ENCODE results near the gene RCAN3.
"Not testable (repeated sequence)": the region's sequence is repeated elsewhere in the genome, so short reads cannot be mapped to it uniquely, and the experiment has no call there.

The RCAN3 gene

DNA sequence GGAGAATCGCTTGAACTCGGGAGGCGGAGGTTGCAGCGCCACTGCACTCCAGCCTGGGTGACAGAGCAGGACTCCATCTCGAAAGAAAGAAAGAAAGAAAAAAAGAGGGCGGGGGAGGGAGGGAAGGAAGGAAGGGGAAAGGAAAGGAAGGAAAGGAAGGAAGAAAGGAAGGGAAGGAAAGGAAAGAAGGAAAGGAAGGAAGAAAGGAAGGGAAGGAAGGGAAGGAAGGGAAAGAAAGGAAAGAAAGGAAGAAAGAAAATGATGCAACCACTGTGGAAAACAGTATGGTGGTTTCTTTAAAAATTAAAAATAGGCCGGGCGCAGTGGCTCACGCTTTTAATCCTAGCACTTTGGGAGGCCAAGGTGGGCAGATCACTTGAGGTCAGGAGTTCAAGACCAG is 15.2 kb upstream of the RCAN3 start:
- H3K36me3 ChIP-seq (ENCODE audit: control insufficient read depth, insufficient read depth, low read length, severe bottlenecking): no peaks in the 10 kb centered on the region
- peaks cover 17% of the 10 kb centered on the region for H3K27me3 ChIP-seq (replicated peaks; ENCODE audit: control insufficient read depth, insufficient read depth, low read length)
- peaks cover 3% of the 10 kb centered on the region for H3K4me1 ChIP-seq (ENCODE audit: control insufficient read depth, insufficient read depth, low read length)
- no peak for DNase-seq (ENCODE audit: low read depth)
- no peak overlapping the region for H3K9ac ChIP-seq (ENCODE audit: low read length)
- peaks cover 5% of the 10 kb centered on the region for H3K9me3 ChIP-seq (ENCODE audit: control insufficient read depth, low read length)
- H3K4me3 ChIP-seq (ENCODE audit: low read length): no peak overlapping the region

DNA sequence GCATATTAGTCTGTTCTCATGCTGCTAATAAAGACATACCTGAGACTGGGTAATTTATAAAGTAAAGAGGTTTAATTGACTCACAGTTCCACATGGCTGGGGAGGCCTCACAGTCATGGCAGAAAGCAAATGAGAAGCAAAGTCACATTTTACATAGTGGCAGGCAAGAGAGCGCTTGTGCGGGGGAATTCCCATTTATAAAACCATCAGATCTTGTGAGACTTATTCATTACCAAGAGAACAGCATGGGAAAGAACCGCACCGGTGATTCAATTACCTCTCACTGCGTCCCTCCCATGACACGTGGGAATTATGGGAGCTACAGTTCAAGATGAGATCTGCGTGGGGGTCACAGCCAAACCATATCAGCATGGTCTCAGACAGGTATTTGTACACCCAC is 14.5 kb upstream of the RCAN3 start:
- not testable (repeated sequence) for H3K4me3 ChIP-seq (ENCODE audit: low read length); H3K4me1 ChIP-seq (ENCODE audit: control insufficient read depth, insufficient read depth, low read length); H3K9me3 ChIP-seq (ENCODE audit: control insufficient read depth, low read length); H3K36me3 ChIP-seq (ENCODE audit: control insufficient read depth, insufficient read depth, low read length, severe bottlenecking); DNase-seq (ENCODE audit: low read depth); H3K9ac ChIP-seq (ENCODE audit: low read length)
- peaks cover 20% of the 10 kb centered on the region for H3K27me3 ChIP-seq (replicated peaks; ENCODE audit: control insufficient read depth, insufficient read depth, low read length)

DNA sequence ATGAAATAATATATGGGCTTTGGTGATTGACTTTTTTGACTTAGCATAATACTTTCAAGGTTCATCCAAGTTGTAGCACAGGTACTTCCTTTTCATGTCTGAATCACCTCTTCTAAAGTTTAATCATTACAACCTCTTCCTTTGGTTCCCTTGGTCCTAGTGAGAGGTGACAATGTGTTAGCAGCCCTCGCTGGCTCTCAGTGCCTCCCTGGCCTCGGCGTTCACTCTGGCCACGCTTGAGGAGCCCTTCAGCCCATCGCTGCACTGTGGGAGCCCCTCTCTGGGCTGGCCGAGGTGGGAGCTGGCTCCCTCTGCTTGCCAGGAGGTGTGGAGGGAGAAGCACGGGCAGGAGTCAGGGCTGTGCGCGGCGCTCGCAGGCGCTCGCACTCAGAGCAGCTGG is 13.0 kb upstream of the RCAN3 start:
- Histone ChIP-seq H3K4me1 (ENCODE audit: control insufficient read depth, insufficient read depth, low read length) (peaks cover 3% of the 10 kb centered on the region), H3K27me3 (replicated peaks; ENCODE audit: control insufficient read depth, insufficient read depth, low read length) (peaks cover 20% of the 10 kb centered on the region), H3K4me3 (ENCODE audit: low read length) (no peak overlapping the region), H3K9me3 (ENCODE audit: control insufficient read depth, low read length) (peaks cover 5% of the 10 kb centered on the region), H3K9ac (ENCODE audit: low read length) (no peak overlapping the region), H3K36me3 (ENCODE audit: control insufficient read depth, insufficient read depth, low read length, severe bottlenecking) (no peaks in the 10 kb centered on the region)
- no peak for DNase-seq (ENCODE audit: low read depth)

DNA sequence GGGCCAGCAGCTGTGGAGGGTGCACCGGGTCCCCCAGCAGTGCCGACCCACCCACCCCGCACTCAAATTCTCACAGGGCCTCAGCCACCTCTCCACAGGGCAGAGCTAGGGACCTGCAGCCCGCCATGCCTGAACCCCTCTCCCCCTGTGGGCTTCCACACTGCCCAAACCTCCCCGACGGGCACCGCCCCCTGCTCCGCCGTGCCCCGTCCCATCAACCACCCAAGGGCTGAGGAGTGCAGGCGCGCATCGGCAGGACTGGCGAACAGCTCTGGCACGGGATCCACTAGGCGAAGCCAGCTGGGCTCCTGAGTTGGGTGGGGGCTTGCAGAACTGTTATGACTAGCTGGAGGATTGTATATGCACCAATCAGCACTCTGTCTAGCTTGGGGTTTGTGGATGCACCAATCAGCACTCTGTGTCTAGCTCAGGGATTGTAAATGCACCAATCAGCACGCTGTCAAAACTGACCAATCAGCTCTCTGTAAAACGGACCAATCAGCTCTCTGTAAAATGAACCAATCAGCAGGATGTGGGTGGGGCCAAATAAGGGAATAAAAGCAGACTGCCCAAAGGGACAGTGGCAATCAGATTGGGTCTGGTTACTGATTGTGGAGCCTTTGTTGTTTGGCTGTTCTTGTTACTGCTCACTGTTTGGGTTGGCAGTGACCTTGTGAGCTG is 12.4 kb upstream of the RCAN3 start:
- Histone ChIP-seq H3K4me1 (ENCODE audit: control insufficient read depth, insufficient read depth, low read length) (peaks cover 3% of the 10 kb centered on the region), H3K9me3 (ENCODE audit: control insufficient read depth, low read length) (peaks cover 5% of the 10 kb centered on the region), H3K9ac (ENCODE audit: low read length) (no peak overlapping the region), H3K4me3 (ENCODE audit: low read length) (no peak overlapping the region), H3K27me3 (replicated peaks; ENCODE audit: control insufficient read depth, insufficient read depth, low read length) (peaks cover 20% of the 10 kb centered on the region), H3K36me3 (ENCODE audit: control insufficient read depth, insufficient read depth, low read length, severe bottlenecking) (no peaks in the 10 kb centered on the region)
- no peak for DNase-seq (ENCODE audit: low read depth)

DNA sequence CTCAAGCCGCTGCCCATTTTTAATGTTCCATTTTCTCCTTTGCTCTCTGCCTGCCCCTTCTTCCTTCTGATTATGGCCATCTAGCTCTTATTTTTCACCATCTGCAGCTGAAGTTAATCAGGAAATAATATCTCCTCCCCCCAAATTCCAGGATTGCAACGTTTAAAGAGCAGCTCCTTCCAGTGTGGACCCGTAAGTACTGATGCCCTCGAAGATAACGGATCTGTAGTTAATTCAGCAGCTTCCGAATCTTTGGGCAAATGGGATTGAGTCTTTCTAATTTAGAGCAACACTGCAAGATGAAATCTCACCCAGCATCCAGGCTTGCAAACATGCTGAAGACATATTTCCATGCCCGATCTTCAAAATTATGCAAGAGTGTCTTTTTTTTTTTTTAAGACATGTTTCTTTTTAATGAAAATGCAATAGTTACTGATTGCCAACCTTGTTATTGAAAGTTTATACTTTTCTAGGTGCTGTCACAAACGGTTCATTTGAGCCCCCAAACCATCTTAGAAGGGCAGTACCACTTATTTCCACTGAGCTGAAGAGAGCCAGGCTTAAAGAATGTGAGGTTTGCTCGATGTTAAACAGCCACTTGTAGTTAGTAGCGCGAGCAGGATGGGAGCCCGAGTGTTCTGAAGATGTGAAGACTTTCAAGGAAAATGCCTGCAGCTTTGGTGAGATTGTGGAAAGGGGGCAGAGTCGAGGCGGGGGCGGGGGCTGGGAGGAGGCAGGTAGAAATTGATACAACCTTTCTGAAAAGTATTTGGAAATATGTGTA is 10.9 kb upstream of the RCAN3 start:
- peaks cover 25% of the 10 kb centered on the region for H3K27me3 ChIP-seq (replicated peaks; ENCODE audit: control insufficient read depth, insufficient read depth, low read length)
- peak; percentile 31 for DNase-seq (ENCODE audit: low read depth)
- peaks cover 11% of the 10 kb centered on the region for H3K9me3 ChIP-seq (ENCODE audit: control insufficient read depth, low read length)
- no peaks in the 10 kb centered on the region for H3K36me3 ChIP-seq (ENCODE audit: control insufficient read depth, insufficient read depth, low read length, severe bottlenecking)
- H3K4me1 ChIP-seq (ENCODE audit: control insufficient read depth, insufficient read depth, low read length): peaks cover 3% of the 10 kb centered on the region
- H3K9ac ChIP-seq (ENCODE audit: low read length): no peak overlapping the region
- H3K4me3 ChIP-seq (ENCODE audit: low read length): no peak overlapping the region

DNA sequence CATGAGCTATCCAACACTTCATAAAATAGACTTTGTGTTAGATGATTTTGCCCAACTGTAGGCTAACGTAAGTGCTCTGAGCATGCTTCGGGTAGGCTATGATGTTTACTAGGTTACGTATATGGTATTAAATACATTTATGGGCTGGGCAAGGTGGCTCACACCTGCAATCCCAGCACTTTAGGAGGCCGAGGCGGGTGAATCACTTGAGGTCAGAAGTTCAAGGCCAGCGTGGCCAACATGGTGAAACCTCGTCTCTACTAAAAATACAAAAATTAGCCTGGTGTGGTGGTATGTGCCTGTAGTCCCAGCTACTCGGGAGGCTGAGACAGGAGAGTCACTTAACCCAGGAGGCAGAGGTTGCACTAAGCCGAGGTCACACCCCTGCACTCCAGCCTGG is 9.7 kb upstream of the RCAN3 start:
- DNase-seq (ENCODE audit: low read depth); H3K9ac ChIP-seq (ENCODE audit: low read length); H3K4me3 ChIP-seq (ENCODE audit: low read length); H3K36me3 ChIP-seq (ENCODE audit: control insufficient read depth, insufficient read depth, low read length, severe bottlenecking); H3K4me1 ChIP-seq (ENCODE audit: control insufficient read depth, insufficient read depth, low read length): not testable (repeated sequence)
- Histone ChIP-seq H3K27me3 (replicated peaks; ENCODE audit: control insufficient read depth, insufficient read depth, low read length) (peaks cover 24% of the 10 kb centered on the region), H3K9me3 (ENCODE audit: control insufficient read depth, low read length) (peaks cover 11% of the 10 kb centered on the region)

DNA sequence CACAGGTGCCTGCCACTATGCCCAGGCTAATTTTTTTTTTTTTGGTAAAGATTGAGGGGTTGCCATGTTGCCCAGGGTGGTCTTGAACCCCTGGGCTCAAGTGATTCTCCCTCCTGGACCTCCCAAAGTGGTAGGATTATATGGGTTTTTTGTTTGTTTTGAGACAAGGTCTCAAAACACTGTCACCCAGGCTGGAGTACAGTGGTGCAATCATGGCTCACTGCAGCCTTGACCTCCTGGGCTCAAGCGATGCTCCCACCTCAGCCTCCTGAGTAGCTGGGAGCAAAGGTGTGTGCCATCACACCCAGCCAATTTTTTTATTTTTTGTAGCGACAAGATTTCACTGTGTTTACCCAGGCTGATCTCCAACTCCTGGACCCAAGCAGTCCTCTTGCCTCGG is 8.9 kb upstream of the RCAN3 start:
- Histone ChIP-seq H3K4me3 (ENCODE audit: low read length) (no peak overlapping the region), H3K4me1 (ENCODE audit: control insufficient read depth, insufficient read depth, low read length) (peaks cover 3% of the 10 kb centered on the region), H3K9ac (ENCODE audit: low read length) (no peak overlapping the region), H3K9me3 (ENCODE audit: control insufficient read depth, low read length) (peaks cover 11% of the 10 kb centered on the region), H3K27me3 (replicated peaks; ENCODE audit: control insufficient read depth, insufficient read depth, low read length) (peaks cover 24% of the 10 kb centered on the region), H3K36me3 (ENCODE audit: control insufficient read depth, insufficient read depth, low read length, severe bottlenecking) (no peaks in the 10 kb centered on the region)
- DNase-seq (ENCODE audit: low read depth): no peak

DNA sequence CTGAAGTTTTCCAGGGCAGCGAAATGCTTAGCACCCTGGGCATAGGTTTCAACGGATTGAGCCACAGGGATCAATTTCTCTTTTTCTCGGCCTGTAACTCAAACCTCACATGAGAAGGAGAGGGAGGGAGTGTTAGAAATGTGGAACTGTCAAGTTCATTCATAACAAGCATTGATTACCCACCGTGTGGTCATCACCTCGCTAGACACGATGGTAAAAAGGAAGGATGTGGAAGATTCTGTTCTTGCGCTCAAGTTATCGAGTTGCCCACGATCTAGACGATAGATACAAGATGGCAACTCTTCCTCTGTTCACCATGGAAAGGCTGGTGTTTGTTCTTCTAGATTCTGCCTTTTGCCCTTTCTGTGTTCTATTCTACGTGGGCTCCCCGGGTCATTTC is 4.0 kb upstream of the RCAN3 start:
- Histone ChIP-seq H3K4me3 (ENCODE audit: low read length) (no peak overlapping the region), H3K36me3 (ENCODE audit: control insufficient read depth, insufficient read depth, low read length, severe bottlenecking) (no peaks in the 10 kb centered on the region), H3K9ac (ENCODE audit: low read length) (no peak overlapping the region), H3K4me1 (ENCODE audit: control insufficient read depth, insufficient read depth, low read length) (no peaks in the 10 kb centered on the region), H3K9me3 (ENCODE audit: control insufficient read depth, low read length) (peaks cover 6% of the 10 kb centered on the region), H3K27me3 (replicated peaks; ENCODE audit: control insufficient read depth, insufficient read depth, low read length) (peaks cover 8% of the 10 kb centered on the region)
- no peak for DNase-seq (ENCODE audit: low read depth)

DNA sequence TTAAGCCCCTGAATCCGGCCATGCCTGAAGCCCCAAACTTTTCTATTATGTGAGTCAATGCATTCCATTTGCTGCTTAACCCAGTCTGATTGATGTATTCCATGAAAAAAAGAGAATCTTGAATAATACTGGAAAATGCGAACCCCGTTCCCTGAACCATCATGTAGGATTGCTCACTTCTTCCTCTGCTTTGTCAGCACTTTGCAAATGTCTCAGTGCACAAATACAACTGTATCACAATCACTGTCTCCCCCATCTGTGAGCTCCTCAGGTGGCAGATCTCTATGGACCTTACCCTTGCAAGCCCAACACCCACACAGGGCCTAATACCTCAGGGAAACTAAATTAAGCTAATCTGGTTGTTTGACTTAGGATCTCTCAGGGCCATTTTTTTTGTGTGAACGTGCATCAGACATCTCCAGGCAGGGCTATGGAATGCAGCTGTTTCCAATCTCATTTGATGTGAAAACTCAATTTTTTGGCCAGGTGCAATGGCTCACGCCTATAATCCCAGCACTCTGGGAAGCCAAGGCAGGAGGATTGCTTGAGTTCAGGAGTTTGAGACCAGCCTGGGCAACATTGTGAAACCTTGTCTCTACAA is 2.1 kb upstream of the RCAN3 start:
- Histone ChIP-seq H3K9ac (ENCODE audit: low read length) (no peak overlapping the region), H3K9me3 (ENCODE audit: control insufficient read depth, low read length) (peaks cover 6% of the 10 kb centered on the region), H3K27me3 (replicated peaks; ENCODE audit: control insufficient read depth, insufficient read depth, low read length) (peaks cover 8% of the 10 kb centered on the region), H3K4me1 (ENCODE audit: control insufficient read depth, insufficient read depth, low read length) (no peaks in the 10 kb centered on the region), H3K36me3 (ENCODE audit: control insufficient read depth, insufficient read depth, low read length, severe bottlenecking) (no peaks in the 10 kb centered on the region), H3K4me3 (ENCODE audit: low read length) (no peak overlapping the region)
- no peak for DNase-seq (ENCODE audit: low read depth)

DNA sequence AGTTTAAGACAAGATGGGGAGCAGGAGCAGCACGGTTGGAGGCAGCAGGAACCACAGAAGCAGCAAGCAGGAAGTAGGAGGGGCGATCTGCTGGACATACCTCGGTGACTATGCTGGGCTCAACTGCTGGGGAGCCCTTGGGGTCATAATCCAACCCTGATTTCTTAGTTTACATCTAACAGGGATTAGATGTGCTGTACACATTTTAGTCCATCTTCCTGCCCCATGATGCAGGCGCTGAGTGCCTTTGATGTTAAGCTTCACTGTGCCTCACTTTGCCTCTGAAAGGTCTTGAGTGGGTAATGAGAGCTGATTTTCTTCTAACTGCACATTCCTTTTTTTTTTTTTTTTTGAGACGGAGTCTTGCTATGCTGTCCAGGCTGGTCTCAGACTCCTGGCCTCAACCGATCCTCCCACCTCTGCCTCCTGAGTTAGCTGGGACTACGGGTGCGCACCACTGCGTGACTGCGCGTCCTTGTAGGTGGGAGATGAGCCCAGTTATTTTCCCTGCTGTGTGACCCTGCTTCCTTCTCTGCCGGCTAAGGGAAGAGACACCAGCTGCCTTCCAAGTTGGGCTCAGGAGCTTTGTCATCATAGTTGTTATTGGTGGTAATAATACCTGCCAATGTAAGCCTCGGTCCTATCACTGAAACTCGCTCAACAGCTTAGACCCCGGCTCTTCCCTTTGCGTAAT is 1.1 kb upstream of the RCAN3 start:
- Histone ChIP-seq H3K9me3 (ENCODE audit: control insufficient read depth, low read length) (no peaks in the 10 kb centered on the region), H3K4me1 (ENCODE audit: control insufficient read depth, insufficient read depth, low read length) (no peaks in the 10 kb centered on the region), H3K4me3 (ENCODE audit: low read length) (peak overlapping the region; percentile 87), H3K9ac (ENCODE audit: low read length) (peak overlapping the region; percentile 82), H3K27me3 (replicated peaks; ENCODE audit: control insufficient read depth, insufficient read depth, low read length) (no peaks in the 10 kb centered on the region), H3K36me3 (ENCODE audit: control insufficient read depth, insufficient read depth, low read length, severe bottlenecking) (no peaks in the 10 kb centered on the region)
- DNase-seq (ENCODE audit: low read depth): peak; percentile 15

DNA sequence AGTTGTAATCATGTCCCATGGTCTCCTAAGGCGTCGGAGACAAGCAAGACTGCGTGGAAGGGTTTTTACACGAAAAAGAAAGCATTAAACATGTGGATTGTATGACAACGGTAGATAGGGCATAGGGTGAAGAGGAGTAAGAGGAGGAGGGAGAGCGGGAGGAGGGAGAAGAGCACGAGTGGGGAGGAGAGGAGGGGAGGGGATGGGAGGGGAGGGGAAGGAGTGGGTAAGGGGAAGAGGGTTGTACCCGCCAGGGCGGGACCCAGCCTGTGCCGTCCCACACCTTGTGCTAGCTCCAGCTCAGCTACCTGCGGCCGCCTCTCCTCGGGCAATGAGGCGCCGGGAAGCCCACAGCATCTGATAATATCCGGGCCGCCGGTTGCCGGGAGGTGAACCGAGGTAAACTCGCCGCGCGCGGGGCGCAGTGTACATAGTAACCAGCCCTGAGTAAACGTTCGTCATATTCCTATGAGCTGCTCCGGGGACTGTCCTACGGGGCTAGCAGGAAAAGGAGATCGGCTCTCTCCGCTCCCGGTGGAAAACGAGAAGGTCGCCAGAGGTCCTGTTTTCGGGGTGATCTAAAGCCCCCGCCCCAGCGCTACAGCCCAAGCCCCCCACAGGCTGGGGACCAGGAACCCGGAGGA is 449 bp upstream of the RCAN3 start:
- DNase-seq (ENCODE audit: low read depth): peak; percentile 79
- Histone ChIP-seq H3K9ac (ENCODE audit: low read length) (peak overlapping the region; percentile 82), H3K4me1 (ENCODE audit: control insufficient read depth, insufficient read depth, low read length) (no peaks in the 10 kb centered on the region), H3K27me3 (replicated peaks; ENCODE audit: control insufficient read depth, insufficient read depth, low read length) (no peaks in the 10 kb centered on the region), H3K36me3 (ENCODE audit: control insufficient read depth, insufficient read depth, low read length, severe bottlenecking) (no peaks in the 10 kb centered on the region), H3K9me3 (ENCODE audit: control insufficient read depth, low read length) (no peaks in the 10 kb centered on the region), H3K4me3 (ENCODE audit: low read length) (peak overlapping the region; percentile 87)
